ENCODE measurements around the gene HECA. TPM values are rescaled to one million over a fixed set of nuclear protein-coding genes. Genes with fewer than 3 reads are reported as not detected.
A peak's percentile ranks its signal among the peaks of the same experiment; 100 is the strongest.

The HECA gene
- total RNA-seq, 1 donor from 2014 or later, result 33.6 TPM

DNA sequence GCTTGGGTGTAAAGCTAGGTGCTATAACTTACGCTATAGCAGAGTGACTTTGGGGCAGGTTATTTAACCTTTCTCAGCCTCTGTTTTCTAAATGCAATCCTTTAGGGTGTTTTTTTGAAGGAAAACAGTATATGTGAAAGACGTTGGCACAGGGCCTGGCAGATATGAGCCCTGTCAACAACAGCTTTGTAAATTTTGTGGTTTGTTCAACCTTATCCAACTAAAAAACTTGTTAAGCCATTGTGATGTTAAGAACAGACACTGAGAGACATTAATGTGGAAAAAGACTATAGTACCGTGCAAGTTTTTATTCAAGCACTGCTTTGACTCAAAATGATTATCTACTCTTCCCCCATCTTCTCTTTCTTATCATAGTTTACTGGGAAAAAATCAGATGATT lies 8.2 kb downstream of the HECA start:
- no peak overlapping the region for H3K4me3 Mint-ChIP-seq (ENCODE audit: low read depth)
- H3K27me3 Mint-ChIP-seq (ENCODE audit: low read depth), result no peaks in the 10 kb centered on the region
- H3K4me1 Mint-ChIP-seq (ENCODE audit: low read depth), result peaks cover 77% of the 10 kb centered on the region
- H3K27ac Mint-ChIP-seq, result peak overlapping the region; percentile 87
- no peaks in the 10 kb centered on the region for H3K9me3 Mint-ChIP-seq
- DNase-seq (ENCODE audit: low spot score), result no peak
- intact Hi-C loops (cut with micrococcal nuclease), result no loop called here
- peaks cover 47% of the 10 kb centered on the region for H3K36me3 Mint-ChIP-seq (ENCODE audit: low read depth)

GRCh38 chr6:139144490-139145085 lies 9.7 kb downstream of the HECA start:
- Mint-ChIP-seq H3K4me3 (ENCODE audit: low read depth) (peak overlapping the region; percentile 56), H3K4me1 (ENCODE audit: low read depth) (peaks cover 80% of the 10 kb centered on the region), H3K36me3 (ENCODE audit: low read depth) (peaks cover 41% of the 10 kb centered on the region), H3K27me3 (ENCODE audit: low read depth) (no peaks in the 10 kb centered on the region), H3K27ac (peak overlapping the region; percentile 87), H3K9me3 (no peaks in the 10 kb centered on the region)
- intact Hi-C loops (cut with micrococcal nuclease), result loop anchor here (5.0 kb wide), 2 partner anchors 197 to 552 kb away; no protein-coding TSS in a partner anchor
- DNase-seq (ENCODE audit: low spot score), result no peak

DNA sequence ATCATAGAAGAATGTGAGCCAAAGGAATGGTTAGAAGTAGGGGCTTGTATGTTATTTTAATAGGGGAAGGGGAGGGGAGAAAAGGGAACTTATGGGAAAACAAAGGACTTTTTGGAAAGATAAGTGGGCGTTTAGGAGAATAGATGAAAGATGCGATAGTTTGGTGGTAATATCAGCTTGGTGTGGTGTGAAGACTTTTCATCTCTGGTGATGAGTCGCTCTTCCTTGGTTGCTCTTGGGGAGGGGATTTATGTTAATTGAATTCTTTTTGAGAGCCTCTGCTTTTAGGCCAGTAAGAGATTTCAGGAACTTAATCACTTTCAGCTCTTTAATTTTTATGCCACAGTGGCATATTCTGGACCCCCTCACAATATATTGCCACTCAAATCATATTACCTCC lies 10.8 kb downstream of the HECA start:
- intact Hi-C loops (cut with micrococcal nuclease), result loop anchor here (1.0 to 5.0 kb wide), 6 partner anchors 9 to 553 kb away; no protein-coding TSS in a partner anchor
- peak overlapping the region; percentile 56 for H3K4me3 Mint-ChIP-seq (ENCODE audit: low read depth)
- peak overlapping the region; percentile 87 for H3K27ac Mint-ChIP-seq
- H3K9me3 Mint-ChIP-seq, result no peaks in the 10 kb centered on the region
- DNase-seq (ENCODE audit: low spot score), result no peak
- H3K36me3 Mint-ChIP-seq (ENCODE audit: low read depth), result peaks cover 34% of the 10 kb centered on the region
- H3K4me1 Mint-ChIP-seq (ENCODE audit: low read depth), result peaks cover 79% of the 10 kb centered on the region
- no peaks in the 10 kb centered on the region for H3K27me3 Mint-ChIP-seq (ENCODE audit: low read depth)

DNA sequence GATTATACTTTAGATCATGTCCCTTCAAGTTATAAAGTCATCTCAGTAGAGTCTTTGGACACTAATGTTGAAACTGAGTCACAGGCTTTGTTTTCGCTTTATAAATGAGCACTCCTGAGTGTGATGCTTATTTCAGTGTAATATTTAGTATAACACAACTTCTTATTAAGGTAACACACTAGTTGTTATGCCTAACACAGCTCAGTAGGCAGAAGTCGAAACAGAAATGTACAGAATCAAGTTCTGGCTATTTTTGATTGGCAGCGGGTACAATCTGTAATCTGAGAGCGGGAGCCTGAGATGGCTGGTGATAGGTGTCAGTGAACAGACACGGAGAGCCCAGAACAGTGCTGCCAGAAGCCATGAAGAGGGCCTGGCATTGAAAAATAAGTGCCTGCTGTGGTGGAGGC lies 11.4 kb downstream of the HECA start:
- H3K27me3 Mint-ChIP-seq (ENCODE audit: low read depth), result no peaks in the 10 kb centered on the region
- intact Hi-C loops (cut with micrococcal nuclease), result loop anchor here (1.0 to 5.0 kb wide), 6 partner anchors 8 to 554 kb away; no protein-coding TSS in a partner anchor
- peak overlapping the region; percentile 56 for H3K4me3 Mint-ChIP-seq (ENCODE audit: low read depth)
- no peak for DNase-seq (ENCODE audit: low spot score)
- H3K4me1 Mint-ChIP-seq (ENCODE audit: low read depth), result peaks cover 84% of the 10 kb centered on the region
- peak overlapping the region; percentile 87 for H3K27ac Mint-ChIP-seq
- H3K9me3 Mint-ChIP-seq, result no peaks in the 10 kb centered on the region
- H3K36me3 Mint-ChIP-seq (ENCODE audit: low read depth), result peaks cover 34% of the 10 kb centered on the region

DNA sequence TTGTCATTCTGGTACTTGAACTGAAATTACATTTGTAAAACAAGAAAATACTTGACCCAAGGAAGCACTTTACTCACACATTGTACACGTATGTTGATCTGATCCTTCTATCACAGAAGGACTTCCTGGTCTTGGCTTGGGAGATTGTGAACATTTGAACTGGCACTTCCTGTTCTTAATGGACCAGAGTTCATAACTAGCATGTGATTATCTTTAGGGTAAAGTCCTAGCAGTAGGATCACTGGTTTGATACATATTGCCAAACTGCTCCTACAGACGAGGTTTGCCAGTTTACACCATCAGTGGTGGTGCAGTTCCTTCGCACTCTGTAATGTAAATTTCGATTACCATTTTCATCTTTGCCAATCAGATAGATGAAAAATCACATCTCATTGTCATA lies 12.7 kb downstream of the HECA start:
- no peak for DNase-seq (ENCODE audit: low spot score)
- Mint-ChIP-seq H3K27ac (peak overlapping the region; percentile 87), H3K27me3 (ENCODE audit: low read depth) (no peaks in the 10 kb centered on the region), H3K4me3 (ENCODE audit: low read depth) (no peak overlapping the region), H3K36me3 (ENCODE audit: low read depth) (peaks cover 28% of the 10 kb centered on the region), H3K9me3 (no peaks in the 10 kb centered on the region), H3K4me1 (ENCODE audit: low read depth) (peaks cover 91% of the 10 kb centered on the region)
- intact Hi-C loops (cut with micrococcal nuclease), result loop anchor here (5.0 kb wide), 2 partner anchors 200 to 555 kb away; no protein-coding TSS in a partner anchor

- no peak for DNase-seq (ENCODE audit: low spot score)
- Mint-ChIP-seq H3K9me3 (no peaks in the 10 kb centered on the region), H3K4me1 (ENCODE audit: low read depth) (peaks cover 87% of the 10 kb centered on the region), H3K27ac (peak overlapping the region; percentile 86), H3K27me3 (ENCODE audit: low read depth) (no peaks in the 10 kb centered on the region), H3K36me3 (ENCODE audit: low read depth) (peaks cover 21% of the 10 kb centered on the region), H3K4me3 (ENCODE audit: low read depth) (no peak overlapping the region)
- intact Hi-C loops (cut with micrococcal nuclease), result loop anchor here (5.0 kb wide), 2 partner anchors 201 to 556 kb away; no protein-coding TSS in a partner anchor
Observed at GRCh38 chr6:139148557-139149235, 13.8 kb downstream of the HECA start.

- H3K4me1 Mint-ChIP-seq (ENCODE audit: low read depth), result peaks cover 86% of the 10 kb centered on the region
- intact Hi-C loops (cut with micrococcal nuclease), result loop anchor here (5.0 kb wide), 2 partner anchors 202 to 557 kb away; no protein-coding TSS in a partner anchor
- DNase-seq (ENCODE audit: low spot score), result no peak
- H3K9me3 Mint-ChIP-seq, result no peaks in the 10 kb centered on the region
- H3K27me3 Mint-ChIP-seq (ENCODE audit: low read depth), result no peaks in the 10 kb centered on the region
- no peak overlapping the region for H3K4me3 Mint-ChIP-seq (ENCODE audit: low read depth)
- peak overlapping the region; percentile 86 for H3K27ac Mint-ChIP-seq
- H3K36me3 Mint-ChIP-seq (ENCODE audit: low read depth), result peaks cover 23% of the 10 kb centered on the region
Observed at GRCh38 chr6:139149383-139149782, 14.5 kb downstream of the HECA start.

DNA sequence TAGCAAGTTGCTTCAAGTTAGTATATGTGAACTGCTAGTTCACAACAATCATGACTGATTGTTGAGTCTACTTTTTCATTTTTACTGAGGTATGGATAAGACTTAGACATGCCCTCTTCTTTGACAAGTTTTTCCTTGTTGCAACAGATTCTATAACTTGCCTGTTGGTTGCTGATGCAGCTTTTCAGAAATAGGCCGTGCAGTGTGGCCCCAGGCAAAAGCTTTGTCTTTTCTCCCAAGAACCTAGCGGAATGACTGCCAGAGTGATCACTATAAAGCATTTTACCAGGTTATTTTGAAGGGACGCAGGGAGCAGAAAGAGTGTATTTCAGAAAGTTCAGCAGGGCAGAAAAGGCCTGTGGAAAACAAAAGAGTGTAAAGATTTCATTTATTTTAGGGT lies 16.0 kb downstream of the HECA start:
- no peak for DNase-seq (ENCODE audit: low spot score)
- Mint-ChIP-seq H3K4me1 (ENCODE audit: low read depth) (peaks cover 81% of the 10 kb centered on the region), H3K36me3 (ENCODE audit: low read depth) (peaks cover 24% of the 10 kb centered on the region), H3K27ac (peak overlapping the region; percentile 95), H3K9me3 (no peaks in the 10 kb centered on the region), H3K27me3 (ENCODE audit: low read depth) (no peaks in the 10 kb centered on the region), H3K4me3 (ENCODE audit: low read depth) (peak overlapping the region; percentile 71)
- intact Hi-C loops (cut with micrococcal nuclease), result no loop called here

DNA sequence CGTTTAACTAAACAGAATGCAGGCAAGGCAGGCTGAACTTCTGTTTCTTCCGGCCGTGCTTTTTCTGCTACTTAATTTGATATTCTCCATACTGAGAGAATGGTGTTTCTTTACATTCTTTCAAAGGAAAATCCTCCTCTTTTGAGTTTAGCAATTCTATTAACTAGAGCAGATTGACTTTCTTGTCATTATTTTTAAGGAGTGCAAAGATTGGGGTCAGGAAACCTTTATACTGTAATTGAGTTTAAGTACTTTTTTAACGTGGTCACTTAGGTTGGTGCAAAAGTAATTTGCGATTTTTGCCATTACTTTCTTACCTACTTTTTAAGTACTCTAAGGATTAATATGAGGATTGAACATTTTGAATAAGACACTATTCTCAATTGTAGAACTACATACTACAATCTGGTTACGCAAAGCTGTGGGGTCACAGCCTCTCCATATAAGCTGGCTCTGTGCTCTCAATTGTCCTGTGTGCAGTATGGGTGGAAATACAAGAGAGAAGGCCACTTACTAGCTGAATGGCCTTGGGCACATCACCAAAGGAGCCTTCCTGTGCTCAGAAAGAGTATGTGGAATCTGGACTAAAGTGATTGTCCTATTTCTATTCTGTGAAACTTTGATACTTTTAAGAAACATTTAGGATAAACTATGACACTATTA lies 16.7 kb downstream of the HECA start:
- peaks cover 24% of the 10 kb centered on the region for H3K36me3 Mint-ChIP-seq (ENCODE audit: low read depth)
- no peaks in the 10 kb centered on the region for H3K27me3 Mint-ChIP-seq (ENCODE audit: low read depth)
- DNase-seq (ENCODE audit: low spot score), result no peak
- H3K4me3 Mint-ChIP-seq (ENCODE audit: low read depth), result peak overlapping the region; percentile 71
- peak overlapping the region; percentile 95 for H3K27ac Mint-ChIP-seq
- H3K4me1 Mint-ChIP-seq (ENCODE audit: low read depth), result peaks cover 80% of the 10 kb centered on the region
- intact Hi-C loops (cut with micrococcal nuclease), result loop anchor here (1.0 to 2.0 kb wide), 5 partner anchors 10 to 139 kb away; partner anchors contain the start of genes HECA and TXLNB
- no peaks in the 10 kb centered on the region for H3K9me3 Mint-ChIP-seq

DNA sequence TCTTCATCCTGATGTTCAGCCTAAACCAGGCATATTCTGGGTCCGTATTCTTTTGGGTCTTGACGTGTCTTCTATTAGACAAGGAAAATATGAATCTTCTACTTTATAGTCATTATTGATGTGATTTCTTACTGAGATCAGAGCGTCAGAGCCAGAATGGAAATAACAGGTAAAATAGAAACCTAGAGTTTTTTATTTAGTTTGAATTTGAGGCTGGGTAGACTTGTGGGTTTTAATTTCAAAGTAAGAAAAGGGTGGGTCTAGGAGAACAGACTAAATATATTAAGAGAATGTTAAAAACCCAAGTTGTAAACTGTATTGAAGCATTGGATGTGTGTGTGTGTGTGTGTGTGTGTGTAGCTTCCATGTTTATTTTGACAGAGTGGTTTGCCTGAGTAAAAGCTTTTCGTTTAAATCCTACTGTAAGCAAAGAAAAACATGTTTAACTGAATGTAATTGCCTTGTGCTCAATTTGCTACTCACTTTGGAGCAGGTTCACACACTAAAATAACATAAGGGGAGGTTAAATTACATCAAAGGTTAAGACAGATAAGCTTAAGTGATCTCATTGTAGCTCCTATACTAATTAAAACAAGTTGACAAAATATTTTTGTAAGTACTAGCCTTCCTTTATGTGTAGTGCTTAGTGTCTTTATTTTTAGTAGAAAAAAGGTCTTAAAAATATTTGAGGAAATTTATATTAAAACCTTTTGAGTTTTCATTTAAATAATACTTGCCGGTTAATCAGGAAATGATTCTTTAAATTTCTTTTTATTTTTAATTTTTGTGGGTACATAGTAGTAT lies 17.4 kb downstream of the HECA start:
- Mint-ChIP-seq H3K27me3 (ENCODE audit: low read depth) (no peaks in the 10 kb centered on the region), H3K27ac (peak overlapping the region; percentile 95), H3K9me3 (no peaks in the 10 kb centered on the region), H3K4me1 (ENCODE audit: low read depth) (peaks cover 77% of the 10 kb centered on the region), H3K36me3 (ENCODE audit: low read depth) (peaks cover 26% of the 10 kb centered on the region), H3K4me3 (ENCODE audit: low read depth) (peak overlapping the region; percentile 71)
- no peak for DNase-seq (ENCODE audit: low spot score)
- intact Hi-C loops (cut with micrococcal nuclease), result loop anchor here (1.0 to 2.0 kb wide), 5 partner anchors 9 to 139 kb away; partner anchors contain the start of genes HECA and TXLNB

DNA sequence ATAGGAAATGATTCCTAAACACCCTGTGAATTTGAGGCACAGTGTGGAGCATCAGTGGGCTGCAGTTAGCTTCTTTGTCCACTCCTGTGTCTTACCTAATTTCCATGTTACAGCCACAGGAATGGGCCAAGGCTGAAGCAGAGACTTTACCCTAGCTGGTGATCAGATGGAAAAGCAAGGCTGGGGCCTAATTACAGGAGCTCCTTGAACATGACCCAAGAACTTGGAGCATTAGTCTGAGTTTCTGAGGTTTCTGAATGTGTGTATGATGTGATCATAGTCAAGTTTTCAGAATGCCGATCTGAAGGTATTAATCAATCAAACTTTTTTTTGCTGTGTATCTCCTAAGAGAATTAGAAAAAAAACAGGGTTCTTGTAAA lies 18.0 kb downstream of the HECA start:
- no peak overlapping the region for H3K4me3 Mint-ChIP-seq (ENCODE audit: low read depth)
- H3K4me1 Mint-ChIP-seq (ENCODE audit: low read depth), result peaks cover 77% of the 10 kb centered on the region
- H3K27ac Mint-ChIP-seq, result peak overlapping the region; percentile 95
- no peak for DNase-seq (ENCODE audit: low spot score)
- intact Hi-C loops (cut with micrococcal nuclease), result loop anchor here (1.0 to 2.0 kb wide), 5 partner anchors 8 to 138 kb away; partner anchors contain the start of genes HECA and TXLNB
- H3K36me3 Mint-ChIP-seq (ENCODE audit: low read depth), result peaks cover 29% of the 10 kb centered on the region
- no peaks in the 10 kb centered on the region for H3K9me3 Mint-ChIP-seq
- H3K27me3 Mint-ChIP-seq (ENCODE audit: low read depth), result no peaks in the 10 kb centered on the region

GRCh38 chr6:139153855-139154254 lies 19.0 kb downstream of the HECA start:
- no peaks in the 10 kb centered on the region for H3K27me3 Mint-ChIP-seq (ENCODE audit: low read depth)
- peaks cover 69% of the 10 kb centered on the region for H3K4me1 Mint-ChIP-seq (ENCODE audit: low read depth)
- DNase-seq (ENCODE audit: low spot score), result no peak
- H3K27ac Mint-ChIP-seq, result peak overlapping the region; percentile 73
- peaks cover 26% of the 10 kb centered on the region for H3K36me3 Mint-ChIP-seq (ENCODE audit: low read depth)
- no peaks in the 10 kb centered on the region for H3K9me3 Mint-ChIP-seq
- H3K4me3 Mint-ChIP-seq (ENCODE audit: low read depth), result peak overlapping the region; percentile 15
- intact Hi-C loops (cut with micrococcal nuclease), result loop anchor here (1.0 to 2.0 kb wide), 3 partner anchors 8 to 137 kb away; partner anchors contain the start of gene TXLNB
